NCI-H2196 treated with DMSO at 0.1 percent for 48 hours (cell line): Measurements from ENCODE around the gene FSTL5.
A peak's percentile ranks its signal among the peaks of the same experiment; 100 is the strongest.
"Not testable (repeated sequence)": the region's sequence is repeated elsewhere in the genome, so short reads cannot be mapped to it uniquely, and the experiment has no call there.

Source experiments
- DNase-seq: peaks from one replicate; lab custom pipeline; 2025; ENCODE audit not compliant: unreplicated experiment; lab: John Stamatoyannopoulos, UW

FSTL5 gene

DNA sequence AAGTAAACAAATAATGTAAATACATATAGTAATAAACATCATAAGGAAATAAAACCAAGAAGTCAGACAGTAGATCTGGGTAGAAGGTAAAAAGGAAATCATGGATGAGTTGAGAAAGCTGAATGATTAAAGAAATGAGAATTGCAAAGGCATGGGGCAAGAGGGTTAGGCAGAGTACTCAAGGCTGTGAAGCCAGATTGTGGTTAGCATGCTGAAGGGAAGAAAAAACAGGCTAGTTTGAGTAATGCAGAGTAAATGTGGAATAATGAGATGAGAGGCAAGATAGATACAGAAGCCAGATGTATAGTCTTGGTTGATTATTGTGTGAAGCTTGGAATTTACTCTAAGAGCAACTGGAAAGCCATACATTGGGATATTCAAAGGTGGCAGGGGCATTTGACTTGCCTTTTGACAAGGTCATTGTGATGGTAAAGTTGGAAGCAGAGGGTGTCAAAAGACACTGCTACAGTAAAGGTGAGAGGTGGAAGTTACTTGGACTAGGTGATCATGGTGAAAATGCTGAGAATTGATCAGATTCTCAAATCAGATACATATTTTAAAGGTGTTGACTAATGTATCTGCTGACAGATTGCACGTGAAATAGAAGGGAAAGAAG lies 307.0 kb downstream of the FSTL5 start:
- DNase-seq, result no peak

DNA sequence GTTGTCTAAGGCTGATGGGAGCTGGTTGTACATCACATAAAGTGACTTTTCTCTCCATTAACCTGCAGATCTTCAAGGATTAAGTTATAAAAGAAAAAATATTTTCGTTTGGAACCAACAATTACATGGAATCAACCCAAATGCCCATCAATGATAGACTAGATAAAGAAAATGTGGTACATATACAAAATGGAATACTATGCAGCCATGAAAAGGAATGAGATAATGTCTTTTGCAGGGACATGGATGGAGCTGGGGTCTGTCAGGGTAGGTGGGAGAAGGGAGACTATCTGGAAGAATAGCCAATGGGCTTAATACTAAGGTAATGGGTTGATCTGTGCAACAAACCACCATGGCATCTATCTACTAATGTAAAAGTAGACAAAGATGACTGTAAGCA lies 313.2 kb downstream of the FSTL5 start:
- DNase-seq, result no peak

DNA sequence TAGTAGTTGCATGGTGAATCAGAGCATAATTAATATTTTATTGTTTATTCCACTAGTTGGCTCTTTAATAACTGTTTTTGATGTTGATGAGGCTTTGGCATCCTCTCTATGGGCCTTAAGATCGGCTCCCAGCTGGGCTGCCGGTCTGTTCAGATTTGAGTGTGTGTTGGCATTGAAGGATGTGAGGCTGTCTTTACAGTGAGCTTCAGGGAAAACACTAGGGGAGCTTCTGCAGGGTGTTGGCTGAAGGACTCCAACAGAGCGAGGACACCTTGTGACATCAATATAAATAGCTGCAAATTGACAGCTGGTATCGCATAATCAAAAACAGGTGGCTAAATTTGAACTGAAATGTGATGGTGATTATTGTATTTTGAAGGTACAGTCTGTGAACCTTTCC lies 322.0 kb downstream of the FSTL5 start:
- DNase-seq, result no peak

DNA sequence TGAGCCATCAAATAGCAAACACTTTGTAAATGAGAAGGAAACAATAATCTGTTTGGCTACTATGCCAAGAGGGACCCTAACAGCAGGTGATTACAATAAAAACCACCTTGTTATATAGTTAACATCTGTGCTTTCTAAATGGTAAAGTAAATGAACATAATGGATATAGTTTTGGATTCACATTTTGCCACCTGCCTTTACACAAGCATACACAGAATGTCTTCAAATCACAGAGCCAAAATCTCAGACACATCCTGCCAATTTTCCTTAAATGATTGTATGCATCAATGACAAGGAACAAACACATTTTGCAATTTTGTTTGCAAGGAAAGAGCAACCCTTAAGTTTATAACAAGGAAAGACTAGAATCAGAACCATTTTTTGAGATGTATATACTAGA lies 334.2 kb downstream of the FSTL5 start:
- no peak for DNase-seq

DNA sequence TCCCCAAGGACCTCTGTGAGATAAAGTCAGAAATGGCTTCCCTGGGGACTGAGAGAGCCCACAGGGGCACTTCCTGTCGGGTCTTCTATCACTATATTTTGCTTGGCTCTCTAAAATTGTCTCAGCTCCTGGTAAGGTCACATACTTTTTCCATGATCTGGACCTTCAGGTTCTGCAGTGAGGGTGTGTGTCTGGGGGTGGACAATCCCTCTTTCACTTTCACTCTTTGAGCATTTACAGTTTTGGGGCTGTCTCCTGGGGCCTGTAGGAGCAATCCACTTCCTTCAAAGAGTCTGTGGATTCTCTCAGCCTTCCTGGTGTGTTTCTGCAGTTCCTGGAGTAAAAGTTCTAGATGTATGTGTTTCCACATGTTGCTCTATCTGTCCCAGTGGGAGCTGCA lies 335.7 kb downstream of the FSTL5 start:
- no peak for DNase-seq

DNA sequence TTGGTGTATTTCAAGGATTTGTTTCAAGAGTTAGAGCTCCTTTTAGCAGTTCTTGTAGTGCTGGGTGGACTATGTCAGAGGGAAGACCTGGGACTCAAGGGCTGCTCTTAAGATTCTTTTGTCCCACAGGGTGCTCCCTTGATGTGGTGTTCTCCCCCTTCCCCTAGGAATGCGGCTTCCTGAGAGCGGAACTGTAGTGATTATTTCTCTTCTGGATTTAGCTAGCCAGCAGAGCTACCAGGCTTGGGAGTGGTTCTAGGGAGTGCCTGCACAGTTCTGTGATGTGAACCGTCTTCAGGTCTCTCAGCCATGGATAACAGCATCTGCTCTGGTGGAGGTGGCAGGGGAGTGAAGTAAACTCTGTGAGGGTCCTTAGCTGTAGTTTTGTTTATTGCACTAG lies 336.8 kb downstream of the FSTL5 start:
- DNase-seq, result no peak

DNA sequence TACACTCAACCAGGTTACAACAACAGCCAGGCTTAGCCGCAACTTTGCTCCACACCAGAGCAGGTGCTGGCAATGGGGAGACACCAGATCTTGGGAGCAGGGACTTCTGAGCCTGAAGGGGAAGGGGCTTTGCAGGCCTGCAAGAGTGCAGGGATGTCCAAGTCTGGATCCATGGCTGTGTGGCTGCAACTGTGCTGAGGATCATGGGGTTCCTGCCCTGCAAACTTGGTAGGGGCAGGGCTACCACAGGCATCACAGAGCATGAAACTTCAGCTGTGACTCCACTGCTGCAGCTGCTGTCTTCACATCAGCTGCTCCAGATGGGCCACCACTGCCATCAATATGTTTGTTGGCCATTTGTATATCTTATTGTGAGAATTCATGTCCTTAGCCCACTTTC lies 340.4 kb downstream of the FSTL5 start:
- DNase-seq, result no peak

DNA sequence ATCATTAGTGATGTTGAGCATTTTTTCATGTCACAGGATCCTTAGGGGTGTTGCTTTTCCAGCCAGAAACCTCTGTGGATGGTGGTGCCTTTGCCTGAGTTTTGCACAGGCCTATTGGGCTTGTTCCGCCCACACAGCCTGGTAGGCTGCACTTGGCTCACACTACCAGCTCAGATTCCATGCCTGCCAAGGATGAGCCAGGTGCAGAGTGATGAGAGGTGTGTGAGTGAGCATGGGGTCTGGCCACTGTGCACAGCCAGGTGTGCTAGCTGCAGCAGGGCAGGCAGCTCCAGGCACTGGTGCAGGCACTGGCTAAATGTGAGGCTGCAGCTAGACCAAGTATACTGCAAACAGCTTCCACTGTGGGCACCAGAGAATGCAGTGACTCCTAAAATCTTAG lies 341.6 kb downstream of the FSTL5 start:
- no peak for DNase-seq

DNA sequence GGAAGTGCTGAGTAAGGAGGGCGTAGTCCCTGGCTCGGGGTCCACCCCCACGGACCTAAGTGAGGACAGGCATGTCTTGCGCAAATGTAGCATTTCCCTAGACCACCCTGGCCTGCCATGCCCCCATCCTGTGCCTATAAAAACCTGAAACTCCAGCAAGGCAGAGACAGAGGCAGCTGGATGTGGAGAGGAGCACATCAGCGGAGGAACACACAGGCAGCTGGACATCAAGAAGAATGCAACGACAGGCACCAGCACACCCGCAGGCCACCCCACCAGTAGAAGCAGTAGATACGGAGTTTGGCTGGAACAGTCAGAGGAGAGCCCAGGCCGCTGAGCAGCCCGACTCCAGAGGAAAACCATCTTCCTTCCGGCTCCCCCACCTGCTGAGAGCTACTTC lies 345.9 kb downstream of the FSTL5 start:
- DNase-seq, result no peak

DNA sequence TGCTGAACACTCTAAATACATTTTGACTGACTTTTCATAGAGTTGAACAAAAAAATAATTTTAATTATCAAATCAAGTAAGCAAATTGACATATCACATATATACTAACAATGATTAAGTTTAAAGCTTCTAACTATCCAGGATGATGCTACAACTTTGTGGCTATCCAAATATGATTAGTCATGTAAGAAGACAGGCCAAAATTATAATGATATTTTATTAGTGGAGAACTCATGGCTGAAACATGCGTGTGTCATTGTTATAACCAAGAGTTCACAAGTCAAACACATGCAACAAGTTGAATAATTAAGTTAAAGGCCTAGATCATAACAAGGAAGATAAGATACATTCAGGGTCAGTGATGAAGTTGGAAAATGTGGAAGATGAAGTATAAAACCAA lies 346.8 kb downstream of the FSTL5 start:
- no peak for DNase-seq

DNA sequence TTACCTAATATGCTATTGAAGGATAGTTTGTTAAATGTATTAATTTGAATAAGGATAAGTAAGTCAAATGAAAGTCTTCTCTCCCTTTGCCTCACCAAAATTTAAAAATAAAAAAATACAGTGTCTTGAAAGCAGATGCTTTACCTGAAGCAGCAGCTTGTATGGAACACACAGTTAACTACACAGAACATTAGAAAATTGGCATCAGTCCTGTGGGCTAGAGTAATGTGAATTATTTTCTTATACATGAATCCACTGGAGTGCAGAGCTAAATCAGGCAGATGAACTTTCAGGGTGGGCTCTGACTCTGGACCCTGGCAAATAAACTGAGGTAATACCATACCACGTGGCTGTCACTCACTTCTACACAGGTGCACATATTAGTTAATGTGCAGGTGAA lies 348.0 kb downstream of the FSTL5 start:
- DNase-seq, result no peak

DNA sequence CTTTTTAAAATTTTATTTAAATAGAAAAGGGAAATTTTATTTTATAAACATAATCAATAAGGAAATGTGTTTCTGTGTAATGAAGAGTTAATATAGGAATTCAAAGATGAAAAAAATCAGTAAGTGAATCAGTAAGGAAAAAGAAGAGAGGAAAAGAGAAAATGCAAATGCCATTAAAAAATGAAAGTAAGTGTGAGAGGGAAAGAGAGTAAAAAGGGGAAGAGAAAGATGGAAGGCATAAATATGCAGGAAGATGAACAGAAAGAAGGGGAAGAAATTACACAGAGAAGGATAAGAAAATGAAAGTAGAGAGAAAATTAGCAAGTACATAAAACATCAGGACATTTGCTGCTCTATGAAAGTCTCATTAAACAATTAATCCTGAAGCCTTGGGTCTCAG lies 349.9 kb downstream of the FSTL5 start:
- no peak for DNase-seq

DNA sequence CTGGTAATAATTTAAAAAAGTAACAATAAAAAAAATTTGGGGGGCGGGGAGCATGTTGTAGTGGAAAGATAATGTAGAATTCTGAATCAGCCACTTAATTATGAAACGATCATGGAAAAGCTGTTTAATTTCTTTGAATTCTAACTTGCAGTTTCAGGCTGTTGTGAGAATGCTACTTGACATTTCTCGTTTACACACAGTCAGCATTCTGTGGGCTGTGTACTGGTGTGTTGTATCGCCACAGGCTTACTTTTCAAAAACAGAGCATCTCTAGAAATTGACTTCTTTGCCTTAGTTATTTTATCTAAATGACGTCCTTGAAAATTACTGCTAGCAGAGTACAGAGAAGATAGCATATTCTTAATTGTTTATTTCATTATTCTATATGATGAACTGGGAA lies 350.4 kb downstream of the FSTL5 start:
- DNase-seq, result no peak

DNA sequence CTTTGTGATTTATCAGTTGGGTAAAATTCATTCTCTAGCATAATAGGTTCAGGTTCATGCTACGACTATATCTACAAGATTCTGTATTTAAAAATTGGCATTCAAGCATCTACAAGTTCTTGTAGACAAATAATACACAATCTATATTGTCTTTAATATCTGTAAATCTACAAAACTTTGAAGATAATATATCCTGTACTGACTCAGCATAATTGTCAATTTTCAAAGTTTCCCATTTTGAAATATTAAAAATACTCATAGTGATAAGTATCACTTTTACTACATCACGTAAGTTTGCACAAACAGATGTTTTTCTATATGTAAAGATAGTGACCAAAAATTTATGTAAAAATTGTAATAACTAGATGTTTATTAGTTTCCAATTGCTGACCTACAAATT lies 360.6 kb downstream of the FSTL5 start:
- no peak for DNase-seq

DNA sequence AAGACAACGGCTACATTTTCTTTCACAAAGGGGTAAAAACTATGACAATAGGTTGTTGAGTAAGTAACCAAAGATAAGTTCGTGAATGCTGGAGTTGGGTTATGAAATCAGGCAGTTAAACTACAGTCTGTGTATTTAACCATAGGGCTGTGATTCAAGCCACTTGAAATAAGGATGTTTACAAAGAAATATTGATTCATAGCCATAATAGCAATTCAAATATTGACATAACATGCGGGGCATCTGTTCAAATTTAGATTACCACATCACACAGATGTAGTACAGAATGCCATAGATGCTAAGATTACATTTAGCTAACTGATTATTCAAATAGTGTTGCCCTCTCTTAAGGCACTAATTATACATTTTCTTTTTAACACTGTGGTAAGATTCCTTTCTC lies 364.1 kb downstream of the FSTL5 start:
- DNase-seq, result peak; percentile 49

DNA sequence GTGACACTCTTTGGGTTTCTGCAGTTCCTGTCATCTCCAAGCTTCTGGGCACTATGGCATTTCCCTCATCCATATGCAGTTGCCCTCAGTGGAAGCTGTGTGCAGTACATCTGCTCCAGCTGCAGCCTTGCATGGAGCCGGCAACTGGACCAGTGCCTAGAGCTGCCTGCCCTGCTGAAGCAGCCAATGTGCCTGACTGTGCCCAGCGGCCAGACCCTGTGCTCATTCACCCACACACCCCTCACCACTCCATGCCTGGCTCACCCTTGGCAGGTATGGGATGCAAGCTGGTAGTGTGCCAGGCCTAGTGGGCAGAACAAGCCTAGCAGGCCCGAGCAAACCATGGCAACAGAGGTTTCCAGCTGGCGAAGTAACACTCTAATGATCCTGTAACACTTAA lies 370.8 kb downstream of the FSTL5 start:
- DNase-seq, result no peak

DNA sequence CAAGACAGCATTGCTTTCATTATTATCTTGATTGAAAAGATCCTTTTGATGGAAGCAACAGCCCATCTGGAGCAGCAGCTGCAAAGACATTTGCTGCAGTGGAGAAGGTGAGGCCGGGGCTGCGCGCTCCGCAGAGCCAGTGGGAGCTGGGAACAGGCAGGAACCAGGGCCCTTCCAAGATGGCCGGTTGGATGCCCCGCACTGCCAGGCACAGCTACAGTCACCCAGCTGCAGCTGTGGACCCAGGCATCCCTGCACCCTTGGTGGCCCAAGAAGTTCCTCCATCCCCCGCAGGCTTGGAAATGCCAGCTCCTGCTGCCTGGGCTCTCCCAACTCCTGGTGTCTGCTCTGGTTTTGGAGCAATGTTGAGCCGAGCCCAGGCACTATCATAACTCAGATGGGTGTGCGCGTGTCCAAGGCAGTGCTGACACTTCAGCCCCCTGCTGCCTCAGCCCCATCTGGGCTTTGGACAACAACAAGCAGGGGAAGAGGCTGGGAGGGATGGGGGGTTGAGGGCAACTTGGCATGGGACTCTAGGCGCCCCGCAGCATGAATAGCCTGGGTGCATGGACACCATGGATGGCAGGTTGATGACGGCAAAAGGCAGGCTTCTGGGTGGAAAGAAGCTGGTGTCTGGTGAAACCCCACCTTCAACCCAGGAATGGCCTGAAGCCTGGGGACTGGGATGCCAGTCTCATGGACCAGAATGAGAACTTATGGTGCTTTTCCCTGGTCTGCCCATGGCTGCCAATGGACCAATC lies 371.8 kb downstream of the FSTL5 start:
- DNase-seq, result no peak

DNA sequence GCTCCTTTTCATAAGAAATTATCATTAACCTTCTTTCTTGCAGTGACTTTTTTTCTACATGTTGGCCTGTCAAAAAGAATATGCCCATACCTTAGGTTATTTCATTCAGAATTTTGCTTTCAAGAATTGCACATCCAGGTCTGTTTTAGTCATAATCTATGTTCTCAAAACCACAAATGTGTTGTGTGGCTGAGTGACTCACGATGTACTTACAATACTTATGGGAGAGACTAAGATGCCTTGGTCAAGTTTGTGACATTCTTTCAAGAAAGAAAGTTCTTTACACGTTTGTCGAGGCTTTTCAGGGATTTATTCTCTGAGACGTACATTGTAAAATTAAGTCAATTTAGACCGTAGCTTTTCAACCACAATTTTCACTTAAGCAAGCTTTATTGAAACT lies 396.7 kb downstream of the FSTL5 start:
- DNase-seq, result no peak

DNA sequence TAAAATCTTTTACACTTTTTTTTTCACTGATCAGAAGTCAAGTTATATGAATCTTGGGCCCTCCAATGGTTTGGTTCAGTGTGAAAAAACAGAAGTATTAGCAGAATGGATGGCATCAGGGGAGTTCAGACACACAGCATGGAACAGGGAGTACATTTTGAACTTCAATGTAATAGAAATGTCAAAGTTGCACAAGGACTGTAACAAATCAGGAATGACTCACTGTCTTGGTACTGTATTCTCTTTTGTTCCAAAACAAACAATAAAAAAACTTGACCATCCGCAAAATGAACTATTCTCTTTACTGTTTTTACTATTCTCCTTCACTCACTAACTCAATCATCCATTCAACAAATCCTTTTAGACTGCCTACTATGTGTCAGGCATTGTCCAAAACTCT lies 401.0 kb downstream of the FSTL5 start:
- DNase-seq, result no peak

DNA sequence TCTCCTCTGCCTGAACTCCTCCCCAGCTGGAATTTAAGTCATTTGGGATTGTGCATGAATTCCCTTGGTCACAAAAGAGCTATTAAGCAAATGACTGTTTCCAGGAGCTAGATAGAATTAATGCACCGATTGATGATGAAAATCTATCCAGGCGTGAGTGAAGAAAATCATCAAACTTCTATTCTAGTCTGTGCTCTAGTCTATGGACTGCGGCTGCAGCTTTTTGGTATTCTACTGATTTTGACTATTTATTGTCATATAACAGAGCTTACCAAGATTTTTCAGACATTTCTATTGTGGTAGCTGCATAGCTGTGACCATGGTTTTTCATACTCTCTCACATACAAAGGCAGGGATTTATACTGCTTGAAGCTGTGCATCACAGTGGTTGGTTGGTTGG lies 403.8 kb downstream of the FSTL5 start:
- no peak for DNase-seq

DNA sequence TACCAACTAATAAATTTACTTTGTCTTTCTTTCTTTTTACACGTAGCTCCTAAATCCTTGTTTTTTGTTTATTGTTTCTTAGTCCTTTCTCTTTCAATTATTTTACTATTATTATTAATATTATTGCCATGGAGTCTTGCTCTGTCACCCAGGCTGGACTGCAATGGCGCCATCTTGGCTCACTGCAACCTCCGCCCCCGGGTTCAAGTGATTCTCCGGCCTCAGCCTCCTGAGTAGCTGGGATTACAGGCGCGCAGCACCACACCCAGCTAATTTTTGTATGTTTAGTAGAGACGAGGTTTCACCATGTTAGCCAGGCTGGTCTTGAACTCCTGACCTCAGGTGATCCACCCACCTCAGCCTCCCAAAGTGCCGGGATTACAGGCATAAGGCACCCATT lies 405.4 kb downstream of the FSTL5 start:
- not testable (repeated sequence) for DNase-seq

DNA sequence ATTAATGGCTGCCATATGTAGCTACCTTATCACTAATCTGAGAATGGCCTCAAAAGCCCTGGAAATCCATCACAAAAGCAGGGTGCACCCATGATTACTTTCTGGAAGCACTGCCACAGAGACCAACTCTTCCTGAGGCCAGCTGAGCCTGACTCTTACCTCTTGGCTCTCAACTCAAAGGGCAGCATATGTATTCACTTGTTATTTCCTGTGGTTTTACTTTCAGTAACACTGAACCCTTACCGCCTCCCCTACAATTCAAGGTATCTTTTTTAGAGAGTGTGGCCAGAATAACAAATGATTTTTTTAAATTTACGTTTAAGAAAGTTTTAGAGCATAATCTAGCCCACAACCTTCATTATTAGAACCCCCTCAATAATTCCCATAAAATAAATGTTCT lies 434.9 kb downstream of the FSTL5 start:
- DNase-seq, result no peak

DNA sequence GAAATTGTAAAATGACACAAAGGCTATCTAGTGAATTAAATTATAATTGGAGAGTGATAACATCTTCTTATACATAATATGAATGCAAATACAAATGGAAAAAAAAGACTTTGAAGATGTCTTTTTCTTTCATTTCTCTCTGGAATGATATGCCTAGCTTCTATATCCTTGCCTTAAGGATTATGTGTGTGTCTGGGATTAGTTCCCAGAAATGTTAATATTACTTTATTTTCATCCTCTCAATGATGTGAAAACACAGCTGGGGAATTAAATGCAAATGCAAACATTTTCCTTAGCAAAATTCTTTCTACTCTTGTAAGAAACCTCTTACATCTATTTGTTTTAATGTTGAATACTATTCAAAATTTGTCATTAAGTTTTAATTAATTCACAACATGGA lies 441.9 kb downstream of the FSTL5 start:
- DNase-seq, result no peak
